OCI-LY1 (cell line): Measurements from ENCODE around the gene KIRREL3.

Source experiments
- CTCF ChIP-seq: fragments of 200-600 bp; sonication (generic), shearing (Covaris generic); IDR thresholded peaks from 2 replicates; pipeline ENCODE4 v1.5.1; 2017; ENCODE audit warnings: mild to moderate bottlenecking, antibody characterized with exemption, low read length, moderate library complexity, mixed read lengths
- EZH2 ChIP-seq: fragments of 200-600 bp; sonication (generic), shearing (Covaris generic); IDR thresholded peaks from 2 replicates; pipeline ENCODE4 v1.8.0; 2017; ENCODE audit warnings: borderline replicate concordance, mixed run types, mild to moderate bottlenecking, antibody characterized with exemption, low read length, moderate library complexity, mixed read lengths

- TF ChIP-seq CTCF (no peak), EZH2 (no peak)
Measured at GRCh38 chr11:126658306-126659056, 342.1 kb downstream of the KIRREL3 start.
